CD4-positive, alpha-beta T cell treated with Interleukin-6 at 100 ng/mL for 8 hours (primary cell): ENCODE data around the gene NHSL1.

ENCODE experiments used
- DNase-seq: peaks from one replicate; pipeline ENCODE4 v3.0.0-alpha.2; 2020; ENCODE audit warnings: mixed read lengths, low spot score

Gene NHSL1

DNA sequence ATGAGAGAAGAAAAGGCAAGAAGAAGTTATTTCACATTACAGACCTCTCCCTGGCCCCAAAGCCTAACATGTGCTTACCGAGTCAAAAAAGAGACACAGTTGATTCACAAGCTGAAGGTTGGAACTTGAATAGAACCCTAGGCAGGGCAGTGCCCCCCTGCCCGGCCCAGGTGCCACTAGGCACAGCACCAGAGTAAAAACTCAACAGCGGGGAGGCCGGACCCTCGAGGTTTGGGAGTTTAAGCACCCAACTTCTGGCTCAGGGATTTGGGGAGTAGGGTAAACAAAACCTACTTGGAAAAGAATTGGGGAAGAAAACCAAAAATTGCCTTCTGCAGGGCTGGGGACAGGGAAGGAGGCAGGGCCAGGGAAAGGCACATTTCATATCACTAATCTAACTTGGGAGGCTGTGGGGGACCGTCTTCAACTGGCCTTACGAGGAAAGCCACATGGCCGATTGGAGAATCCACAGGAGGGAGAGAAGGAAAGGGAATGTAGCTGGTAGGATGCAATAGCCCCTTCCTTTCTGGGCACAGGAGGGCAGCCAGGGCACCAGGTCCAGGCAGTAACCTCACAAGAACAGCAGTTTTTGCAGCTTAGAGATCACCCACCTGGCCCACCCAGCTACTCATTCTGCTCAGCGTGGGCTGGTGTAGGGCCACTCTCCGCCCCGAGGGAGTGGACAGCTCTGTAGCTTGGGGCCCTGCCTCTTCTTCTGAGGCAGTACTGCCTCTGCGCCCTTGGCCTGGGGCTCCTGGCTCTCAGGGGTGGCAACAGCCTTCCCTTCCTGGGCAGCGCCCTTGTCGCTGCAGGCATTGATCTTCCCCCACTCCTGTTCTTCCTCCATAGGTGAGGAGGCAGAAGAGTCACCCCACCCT, 97.1 kb downstream of the NHSL1 start:
- no peak for DNase-seq

DNA sequence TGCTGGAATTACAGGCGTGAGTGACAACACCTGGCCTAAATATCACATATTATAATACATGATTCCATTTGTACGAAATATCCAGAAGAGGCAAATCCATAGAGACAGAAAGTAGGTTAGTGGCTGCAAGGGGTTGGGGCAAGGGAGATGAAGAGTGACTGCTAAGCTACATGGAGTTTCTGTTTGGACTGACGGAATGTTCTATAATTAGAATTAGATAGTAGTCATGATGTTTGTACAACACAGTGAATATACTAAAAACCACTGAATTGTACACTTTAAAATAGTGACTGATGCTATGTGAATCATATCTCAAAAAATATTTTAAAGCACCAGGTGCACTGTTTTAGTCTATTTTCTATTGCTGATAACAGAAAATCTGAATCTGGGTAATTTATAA, 99.0 kb downstream of the NHSL1 start:
- DNase-seq, result no peak

DNA sequence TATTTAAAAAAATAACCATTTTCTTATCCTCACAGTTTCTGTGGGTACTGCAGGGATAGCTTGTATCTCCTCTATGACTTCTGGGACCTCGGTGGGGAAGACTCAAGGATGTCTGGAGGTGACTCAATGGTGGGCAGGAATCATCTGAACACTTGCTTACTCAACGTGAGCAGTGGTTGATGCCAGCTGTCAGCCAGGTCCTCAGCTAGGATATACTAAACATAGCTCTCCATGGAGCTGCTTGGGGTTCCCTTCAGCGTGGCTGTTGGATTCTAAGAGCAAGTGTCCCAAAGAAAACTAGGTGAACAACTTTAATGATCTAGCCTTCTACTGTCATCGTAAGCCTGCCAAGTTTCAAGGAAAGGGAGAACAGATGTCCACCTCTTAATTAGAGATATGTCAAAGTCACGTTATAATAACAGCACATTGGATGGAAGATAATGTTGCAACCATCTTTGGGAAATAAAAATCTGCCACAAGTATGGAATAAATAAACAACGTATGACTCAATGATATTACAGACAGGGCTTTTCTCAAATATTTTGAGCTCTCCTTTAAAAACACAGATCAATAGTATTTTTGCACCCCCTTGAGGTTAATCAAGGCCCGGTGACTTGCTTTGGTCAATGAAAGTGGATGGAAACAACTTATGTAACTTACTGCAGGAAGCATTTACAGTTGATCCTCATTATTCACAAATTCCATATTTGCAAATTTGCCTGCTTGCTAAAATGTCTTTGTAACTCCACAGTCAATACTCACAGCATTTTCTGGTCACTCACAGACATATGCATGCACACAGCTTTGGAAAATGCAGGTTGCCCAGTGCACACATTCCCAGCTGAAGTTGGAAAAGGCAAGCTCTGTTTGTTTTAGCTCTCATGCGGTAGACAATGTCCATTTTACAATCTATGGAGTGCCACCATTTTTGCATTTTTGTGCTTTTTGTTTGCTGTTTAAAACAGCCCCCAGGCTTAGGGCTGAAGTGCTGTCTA, 101.9 kb downstream of the NHSL1 start:
- DNase-seq, result no peak

DNA sequence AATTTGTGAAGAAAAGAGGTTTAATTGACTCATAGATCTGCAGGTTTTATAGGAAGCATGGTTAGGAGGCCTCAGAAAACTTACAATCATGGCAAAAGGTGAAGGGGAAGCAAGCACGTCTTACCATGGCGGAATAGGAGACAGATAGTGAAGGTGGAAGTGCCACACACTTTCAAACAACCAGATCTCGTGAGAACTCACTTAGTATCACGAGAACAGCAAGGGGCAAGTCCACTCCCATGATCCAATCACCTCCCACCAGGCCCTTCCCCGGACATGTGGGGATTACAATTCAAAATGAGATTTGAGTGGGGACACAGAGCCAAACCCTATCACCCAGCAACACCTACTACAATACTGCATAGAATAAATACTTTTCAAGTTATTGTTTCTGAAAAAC, 102.6 kb downstream of the NHSL1 start:
- no peak for DNase-seq

DNA sequence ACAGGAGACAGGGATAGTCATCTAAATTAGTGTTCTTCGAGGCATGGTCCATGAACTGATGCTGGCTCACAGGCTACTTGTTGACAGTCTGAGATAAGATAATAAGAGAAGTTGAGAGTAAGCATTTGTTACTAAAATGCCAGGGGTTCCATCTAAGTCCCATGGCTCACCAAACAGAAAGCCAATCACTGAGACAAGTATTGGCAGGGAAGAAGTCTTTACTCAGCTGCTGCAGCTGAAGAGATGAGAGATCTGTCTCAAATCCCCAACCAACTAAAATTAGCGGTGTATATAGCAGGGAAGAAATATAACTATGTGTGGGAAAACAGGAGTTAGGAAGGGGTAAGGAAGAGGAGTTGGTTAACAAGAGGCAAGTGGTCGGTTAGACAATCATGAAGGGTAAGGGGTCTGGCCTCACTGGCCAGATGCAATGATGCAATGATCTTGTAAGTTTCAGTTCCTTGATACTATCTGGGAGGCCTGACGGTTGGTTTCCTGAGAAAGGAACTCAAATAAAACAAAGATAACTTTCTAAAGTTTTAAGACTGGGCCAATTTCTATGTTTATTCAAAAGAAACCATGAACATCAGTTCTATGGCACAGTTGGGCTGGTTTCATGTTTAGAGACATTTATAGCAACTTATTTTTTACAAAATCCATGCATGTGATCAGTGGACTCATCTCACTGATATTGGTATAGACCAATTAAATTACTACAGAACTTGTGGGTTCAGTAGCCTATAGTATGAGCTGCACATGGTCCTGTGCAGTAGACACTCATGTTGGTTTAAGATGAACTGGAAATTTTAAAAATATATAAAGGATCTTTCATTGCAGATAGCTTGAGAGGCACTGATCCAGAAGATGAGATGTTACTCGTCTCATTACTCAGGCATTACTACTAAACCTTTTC, 105.2 kb downstream of the NHSL1 start:
- DNase-seq, result no peak

DNA sequence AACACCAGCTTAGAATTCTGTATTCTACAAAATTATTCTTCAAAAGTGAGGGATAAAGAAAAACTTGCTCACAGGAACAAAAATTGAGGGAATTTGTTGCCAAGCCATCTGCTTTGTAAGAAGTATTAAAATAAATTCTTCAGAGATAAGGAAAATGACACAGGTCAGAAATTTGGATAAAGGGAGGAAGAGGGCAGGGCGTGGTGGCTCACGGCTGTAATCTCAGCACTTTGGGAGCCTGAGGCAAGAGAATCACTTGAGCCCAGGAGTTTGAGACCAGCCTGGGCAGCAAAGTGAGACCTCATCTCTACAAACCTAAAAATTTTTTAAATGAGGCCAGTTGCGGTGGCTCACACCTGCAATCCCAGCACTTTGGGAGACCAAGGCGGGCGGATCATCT, 109.7 kb downstream of the NHSL1 start:
- DNase-seq, result no peak

DNA sequence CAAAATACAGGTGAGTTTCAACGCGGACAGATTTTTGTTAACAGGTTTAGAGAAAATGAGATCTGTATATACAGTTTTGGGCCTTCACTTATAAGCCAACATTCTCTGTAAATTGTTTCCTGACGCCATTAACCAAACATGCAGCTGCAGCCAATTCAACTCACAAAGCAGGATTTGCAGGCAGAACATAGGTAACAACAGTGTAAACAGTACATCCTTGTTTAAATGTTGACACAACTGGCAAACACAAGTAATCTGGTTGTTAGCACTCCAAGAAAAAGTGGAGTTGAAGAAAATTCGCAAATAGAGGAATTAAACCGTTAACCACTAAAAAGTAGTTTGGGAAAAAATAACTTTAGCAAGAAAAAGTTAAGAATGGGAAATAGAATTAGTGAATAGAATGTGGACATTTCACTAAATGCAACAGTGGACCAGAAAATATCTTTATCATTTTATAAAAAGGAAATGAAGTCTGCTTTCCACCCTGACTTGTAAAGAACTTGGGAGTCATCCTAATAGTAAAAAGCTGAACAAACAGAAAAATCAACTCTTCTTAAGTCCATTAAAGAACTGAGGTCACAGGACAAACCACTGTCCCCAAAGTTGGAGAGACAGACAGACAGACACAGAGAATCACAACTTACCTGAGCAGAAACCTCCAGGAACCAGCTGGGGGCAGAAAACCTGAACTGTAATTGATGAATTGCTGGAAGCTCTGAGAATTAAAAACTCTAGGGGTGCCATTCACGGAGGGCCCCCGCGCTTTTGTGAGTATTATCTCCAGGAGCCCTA, 111.5 kb downstream of the NHSL1 start:
- no peak for DNase-seq

DNA sequence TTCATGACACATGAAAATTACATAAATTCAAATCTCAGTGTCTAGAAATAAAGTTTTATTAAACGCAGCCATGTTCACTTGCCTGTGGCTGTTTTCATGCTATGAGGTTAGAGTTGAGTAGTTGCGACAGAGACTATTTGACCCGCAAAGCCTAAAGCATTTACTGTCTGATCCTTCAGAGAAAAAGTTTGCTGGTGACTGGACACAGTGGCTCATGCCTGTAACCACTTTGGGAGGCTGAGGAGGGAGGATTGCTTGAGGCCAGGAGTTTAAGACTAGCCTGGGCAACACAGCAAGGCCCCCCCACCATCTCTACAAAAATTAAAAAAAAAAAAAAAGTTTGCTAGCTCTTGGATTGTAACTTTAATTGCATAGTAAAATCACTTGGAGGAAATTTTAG, 112.4 kb downstream of the NHSL1 start:
- no peak for DNase-seq

DNA sequence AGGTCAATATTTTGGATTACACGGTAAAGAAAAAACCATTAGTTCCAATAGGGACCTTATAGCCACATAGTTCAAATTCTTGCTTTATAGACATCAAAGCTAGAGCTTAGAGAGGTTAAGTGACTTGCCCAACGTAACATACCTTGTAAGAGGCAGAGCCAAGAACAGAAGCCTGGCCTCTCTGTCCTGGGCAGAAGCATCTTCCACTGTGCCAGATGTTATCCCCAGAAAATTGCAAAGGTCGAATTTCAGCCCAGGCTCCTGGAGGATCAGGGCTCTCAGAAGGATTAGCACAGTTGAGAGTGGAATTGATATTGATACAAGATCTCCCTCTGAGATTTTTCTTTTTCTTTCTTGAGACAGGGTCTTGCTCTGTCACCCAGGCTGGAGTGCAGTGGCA, 115.5 kb downstream of the NHSL1 start:
- DNase-seq, result no peak

DNA sequence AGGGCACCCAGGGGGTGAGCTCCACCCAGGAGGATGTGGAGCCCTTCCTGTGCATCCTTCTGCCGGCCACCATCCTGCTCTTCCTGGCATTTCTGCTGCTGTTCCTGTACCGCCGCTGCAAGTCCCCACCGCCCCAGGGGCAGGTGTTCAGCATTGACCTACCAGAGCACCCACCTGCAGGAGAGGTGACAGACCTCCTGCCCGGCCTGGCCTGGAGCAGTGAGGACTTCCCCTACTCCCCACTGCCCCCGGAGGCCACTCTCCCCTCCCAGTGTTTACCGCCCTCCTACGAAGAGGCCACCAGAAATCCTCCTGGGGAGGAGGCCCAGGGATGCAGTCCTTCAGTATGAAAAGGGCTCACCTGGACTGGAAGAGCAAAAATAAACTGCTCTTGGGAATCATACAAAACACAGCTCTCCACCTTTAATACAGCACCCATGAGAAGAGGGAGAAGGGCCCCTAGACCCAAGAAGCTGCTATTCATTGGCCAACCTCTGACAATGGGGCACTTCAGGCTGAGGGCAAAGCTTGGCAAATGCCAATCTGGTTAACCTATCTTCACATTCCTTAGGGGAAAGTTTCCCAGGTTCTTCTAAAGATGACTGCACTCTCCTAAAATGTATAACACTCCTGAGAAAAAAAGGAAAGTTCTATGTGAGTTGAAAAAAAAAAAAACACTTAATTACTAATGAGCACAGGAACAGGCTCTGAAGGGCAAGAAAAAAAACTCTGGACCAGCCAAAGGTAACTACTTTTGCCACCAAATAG, 116.6 kb downstream of the NHSL1 start:
- DNase-seq, result no peak

DNA sequence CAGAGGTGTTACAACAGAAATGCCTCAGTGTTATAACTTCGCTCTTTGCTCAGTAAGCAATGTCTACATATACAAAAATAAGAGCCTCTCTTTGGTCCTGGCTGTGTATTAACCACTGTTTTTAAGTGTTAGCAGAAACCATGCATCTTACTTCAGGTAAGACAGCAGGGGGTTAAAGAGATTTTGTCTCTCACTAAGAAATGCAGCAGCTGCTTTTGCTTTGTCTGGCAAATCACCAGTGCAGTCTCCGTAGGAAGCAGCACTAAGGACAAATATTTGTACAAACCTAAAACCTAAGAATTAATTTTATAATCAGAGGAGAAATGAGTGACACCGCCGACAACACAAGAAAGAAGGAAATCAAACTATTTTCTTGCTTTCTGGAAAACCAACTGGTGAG, 120.8 kb downstream of the NHSL1 start:
- DNase-seq, result no peak

DNA sequence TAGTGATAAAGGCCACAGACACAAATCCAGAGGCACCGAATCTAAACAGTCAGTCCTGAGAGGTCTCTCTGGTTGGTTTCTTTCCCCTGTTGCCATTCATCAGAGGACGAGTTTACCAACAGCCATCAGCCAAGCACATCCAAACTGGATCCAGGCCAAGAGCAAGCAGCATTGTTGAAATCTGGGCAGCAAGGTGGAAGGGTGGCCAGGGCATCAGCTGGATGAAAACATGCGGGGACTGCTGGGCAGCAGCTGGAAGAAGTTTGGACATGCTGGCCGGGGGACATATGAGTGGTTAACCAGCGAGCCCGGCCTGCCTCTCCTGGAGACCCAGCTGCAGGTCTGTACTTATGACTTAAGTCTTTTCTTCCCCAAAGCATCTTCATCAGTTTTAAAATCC, 121.5 kb downstream of the NHSL1 start, which contains the start of gene SMIM28:
TSS of gene SMIM28 (plus strand) at position 62 of the 400 bp plus-strand sequence. CDS start at position 230, 168 bp downstream.
- DNase-seq, result no peak

DNA sequence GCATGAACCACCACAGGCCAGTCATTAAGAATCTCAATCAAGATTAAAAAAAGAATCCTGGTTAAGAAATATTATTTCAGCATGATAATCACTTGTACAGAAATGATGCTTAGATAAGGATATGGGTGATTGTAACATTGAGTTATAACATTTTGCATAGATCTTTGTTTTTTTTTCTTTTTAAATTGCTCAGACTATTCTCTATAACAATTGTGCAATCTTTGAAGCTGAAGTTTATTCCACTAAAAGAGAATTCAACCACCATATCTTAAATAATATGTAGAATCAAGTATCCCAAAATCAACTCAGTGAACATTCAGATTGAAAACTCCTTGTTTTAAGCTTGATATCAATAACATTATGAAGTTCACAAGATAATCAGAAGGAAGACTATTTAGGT, 122.3 kb downstream of the NHSL1 start:
- no peak for DNase-seq

DNA sequence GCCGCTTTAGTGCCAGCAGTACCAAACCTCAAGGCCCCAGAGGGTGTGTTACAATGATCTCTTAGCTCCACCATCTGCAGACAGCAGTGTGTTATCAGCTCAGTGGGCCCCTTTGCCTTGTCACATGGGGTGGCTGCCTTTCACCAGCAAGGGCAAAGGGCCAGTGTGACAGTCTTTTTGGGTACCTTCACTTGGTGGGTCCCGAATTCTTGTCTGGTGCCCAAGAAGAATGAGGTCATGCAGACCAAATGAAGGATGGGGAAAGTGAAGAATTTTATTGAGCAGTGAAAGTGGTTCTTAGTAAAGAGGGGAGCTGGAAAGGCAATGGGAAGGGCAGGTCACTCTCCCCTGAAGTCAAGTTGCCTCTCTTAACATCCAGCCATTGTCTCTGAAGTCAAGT, 124.5 kb downstream of the NHSL1 start:
- DNase-seq, result no peak

DNA sequence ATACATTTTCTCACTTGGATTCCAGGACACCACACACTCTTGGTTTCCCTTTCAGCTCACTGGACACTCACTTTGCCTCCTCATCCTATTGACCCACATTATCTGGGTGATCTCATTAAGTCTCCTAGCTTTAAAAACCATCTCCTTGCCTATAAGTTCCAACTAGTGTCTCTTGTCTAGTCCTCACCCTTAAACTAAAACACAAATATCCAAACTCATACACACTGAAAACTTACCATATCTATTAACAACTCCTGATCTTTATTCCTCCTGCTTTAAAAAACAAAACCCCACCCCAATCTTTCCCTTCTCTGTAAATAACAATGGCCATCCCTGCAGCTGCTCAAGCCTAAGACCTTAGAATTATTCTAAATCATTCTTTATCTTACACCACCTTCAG, 125.1 kb downstream of the NHSL1 start:
- DNase-seq, result no peak

DNA sequence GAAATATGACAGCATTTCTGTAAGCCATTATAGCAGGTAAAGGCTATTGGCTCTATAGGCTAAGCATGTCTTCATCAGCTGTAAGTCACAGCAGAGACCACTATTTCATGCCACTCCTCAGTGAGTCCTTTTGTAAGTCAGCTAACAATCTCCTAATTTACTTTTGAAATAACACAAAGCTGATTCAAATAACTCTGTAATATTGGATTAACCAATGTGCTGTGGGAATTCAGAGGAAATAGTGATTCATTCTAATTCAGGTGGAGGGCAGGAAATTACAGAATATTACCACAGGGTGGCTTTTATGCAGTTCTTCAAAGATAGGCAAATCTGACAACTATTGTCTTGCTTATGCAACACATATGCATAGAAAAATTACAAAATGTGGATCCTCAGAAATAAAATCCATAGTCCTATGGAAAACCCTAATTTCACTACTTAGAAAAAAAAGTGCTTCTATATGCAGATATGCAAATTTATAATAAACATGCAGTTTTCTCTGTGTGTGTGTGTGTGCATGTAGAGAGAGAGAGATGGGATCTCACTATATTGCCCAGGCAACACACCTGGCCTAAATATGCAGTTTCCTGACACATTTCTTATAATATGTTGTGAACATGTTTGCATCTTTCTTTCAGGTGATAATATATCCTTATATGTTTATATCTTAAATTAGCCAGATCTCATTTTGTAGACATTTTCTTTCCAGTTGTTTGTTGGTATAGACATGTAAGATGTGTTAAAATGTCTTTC, 126.4 kb downstream of the NHSL1 start:
- no peak for DNase-seq
